ENCODE data around the gene TAS2R41. TPM values are rescaled to one million over a fixed set of nuclear protein-coding genes. Genes with fewer than 3 reads are reported as not detected.

TAS2R41 gene
- total and polyA plus RNA-seq, 2 of the 13 experiments (the other 11 are each of a cell fraction or from before 2014, with no cell fraction given), result not detected

DNA sequence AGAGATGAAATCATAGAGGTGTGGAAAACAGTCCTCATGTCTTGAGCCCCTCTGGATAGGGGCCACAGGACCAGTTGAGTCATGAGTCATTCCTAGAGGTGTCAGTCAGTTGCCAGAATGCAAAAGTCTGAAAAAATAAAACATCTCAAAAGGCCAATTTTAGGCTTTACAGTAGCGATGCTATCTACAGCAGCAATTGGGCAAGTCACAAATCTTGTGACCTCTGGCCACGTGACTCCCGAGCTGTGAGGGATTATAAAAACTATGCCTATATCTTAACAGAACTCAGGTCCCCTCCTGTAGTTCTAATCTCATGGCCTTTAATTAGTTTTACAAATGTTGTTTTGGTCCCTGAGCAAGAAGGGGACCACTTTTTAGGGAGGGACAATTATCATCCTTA is 15.6 kb upstream of the TAS2R41 start:
- no peak overlapping the region for H3K27ac ChIP-seq (ENCODE audit: extremely low read length, insufficient read depth, low read length)
- TF ChIP-seq ZNF788 (CRISPR knock-in tag; IDR thresholded peaks at IDR 0.05; ENCODE audit: borderline replicate concordance) (no peak), RARA (CRISPR knock-in tag; IDR thresholded peaks at IDR 0.05) (no peak), ZNF33A (CRISPR knock-in tag; IDR thresholded peaks at IDR 0.05; ENCODE audit: borderline replicate concordance) (no peak)
- intact Hi-C loops (cut with micrococcal nuclease; ENCODE audit: unreplicated experiment), result no loop called here
- POLR2A ChIA-PET, result no interaction called here
- H4K20me1 ChIP-seq (ENCODE audit: insufficient read depth, low read length), result no peaks in the 10 kb centered on the region
- no peak overlapping the region for H3K4me3 ChIP-seq (replicated peaks in 1 of 3; ENCODE audit: insufficient read depth in 1 of 3, low read depth in 2 of 3, low read length in 3 of 3)
- no peak overlapping the region for H3K9ac ChIP-seq (ENCODE audit: insufficient read depth, low read depth, low read length)
- CTCF ChIA-PET (ENCODE audit: low intra/inter-chr PET ratio, low total read pairs), result no interaction called here
- no peak for ATAC-seq
- DNase-seq (ENCODE audit: low spot score), result no peak
- H3K9me3 ChIP-seq (ENCODE audit: low read length), result no peaks in the 10 kb centered on the region; the same call in 1 of the 2 replicates
- no peaks in the 10 kb centered on the region for H3K4me1 ChIP-seq (ENCODE audit: insufficient read depth, low read length)
- no peaks in the 10 kb centered on the region for H3K27me3 ChIP-seq (ENCODE audit: control insufficient read depth in 1 of 2, insufficient read depth in 2 of 2, low read length in 2 of 2)
- FAIRE-seq, result no peak
- WGBS (ENCODE audit: low lambda C conversion rate), result 9% methylated on average over 3 of the region's 3 CpGs
- H3K79me2 ChIP-seq (ENCODE audit: insufficient read depth, low read length), result no peaks in the 10 kb centered on the region
- no peaks in the 10 kb centered on the region for H3K36me3 ChIP-seq (replicated peaks in 1 of 2; ENCODE audit: control insufficient read depth in 1 of 2, insufficient read depth in 2 of 2, low read length in 2 of 2)
- H3K4me2 ChIP-seq (ENCODE audit: low read depth, low read length), result no peak overlapping the region
- H2AFZ ChIP-seq (ENCODE audit: low read length), result no peak overlapping the region
- BruUV-seq (replicated peaks), result no TSS peak
- in situ Hi-C loops (cut with HindIII; ENCODE audit: extremely low pct_ligation_motif_present, low pct_unique_long_range_greater_than_20kb), result no loop called here

DNA sequence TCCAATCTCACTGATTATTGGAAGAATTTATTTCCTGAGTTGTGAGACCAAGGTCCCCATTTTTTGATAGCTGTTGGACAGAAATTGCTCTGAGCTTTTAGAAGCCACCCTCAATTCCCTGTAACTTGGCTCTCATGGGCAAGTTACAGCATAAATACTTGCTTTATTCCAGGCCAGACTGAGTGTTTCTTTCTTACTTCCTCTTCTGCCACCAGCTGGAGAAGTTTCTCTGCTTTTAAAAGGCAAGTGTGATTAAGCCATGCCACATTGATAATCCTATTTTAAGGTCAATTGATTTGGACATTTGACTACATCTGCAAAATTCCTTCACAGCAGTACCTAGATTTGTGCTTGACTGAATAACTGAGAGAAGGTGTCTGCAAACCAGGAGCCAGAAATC is 14.1 kb upstream of the TAS2R41 start:
- Histone ChIP-seq H3K4me2 (ENCODE audit: low read depth, low read length) (no peak overlapping the region), H3K9ac (ENCODE audit: insufficient read depth, low read depth, low read length) (no peak overlapping the region), H3K79me2 (ENCODE audit: insufficient read depth, low read length) (no peaks in the 10 kb centered on the region), H3K4me1 (ENCODE audit: insufficient read depth, low read length) (no peaks in the 10 kb centered on the region), H3K27ac (ENCODE audit: extremely low read length, insufficient read depth, low read length) (no peak overlapping the region), H3K27me3 (ENCODE audit: control insufficient read depth in 1 of 2, insufficient read depth in 2 of 2, low read length in 2 of 2) (no peaks in the 10 kb centered on the region), H4K20me1 (ENCODE audit: insufficient read depth, low read length) (no peaks in the 10 kb centered on the region), H3K4me3 (replicated peaks in 1 of 3; ENCODE audit: insufficient read depth in 1 of 3, low read depth in 2 of 3, low read length in 3 of 3) (no peak overlapping the region), H3K9me3 (ENCODE audit: low read length) (no peaks in the 10 kb centered on the region; the same call in 1 of the 2 replicates), H3K36me3 (replicated peaks in 1 of 2; ENCODE audit: control insufficient read depth in 1 of 2, insufficient read depth in 2 of 2, low read length in 2 of 2) (no peaks in the 10 kb centered on the region), H2AFZ (ENCODE audit: low read length) (no peak overlapping the region)
- no peak for ATAC-seq
- no TSS peak for BruUV-seq (replicated peaks)
- ChIA-PET POLR2A (no interaction called here), CTCF (ENCODE audit: low intra/inter-chr PET ratio, low total read pairs) (no interaction called here)
- TF ChIP-seq PHF5A (CRISPR knock-in tag; IDR thresholded peaks at IDR 0.05; ENCODE audit: low read depth, unreplicated experiment) (no peak), ZNF121 (CRISPR knock-in tag; IDR thresholded peaks at IDR 0.05) (no peak), ZNF530 (CRISPR knock-in tag; IDR thresholded peaks at IDR 0.05; ENCODE audit: low read depth) (no peak), ISX (CRISPR knock-in tag; conservative IDR thresholded peaks at IDR 0.05) (no peak), MEF2D (CRISPR knock-in tag; IDR thresholded peaks at IDR 0.05) (no peak)
- TF ChIP-seq, protein P1, sequence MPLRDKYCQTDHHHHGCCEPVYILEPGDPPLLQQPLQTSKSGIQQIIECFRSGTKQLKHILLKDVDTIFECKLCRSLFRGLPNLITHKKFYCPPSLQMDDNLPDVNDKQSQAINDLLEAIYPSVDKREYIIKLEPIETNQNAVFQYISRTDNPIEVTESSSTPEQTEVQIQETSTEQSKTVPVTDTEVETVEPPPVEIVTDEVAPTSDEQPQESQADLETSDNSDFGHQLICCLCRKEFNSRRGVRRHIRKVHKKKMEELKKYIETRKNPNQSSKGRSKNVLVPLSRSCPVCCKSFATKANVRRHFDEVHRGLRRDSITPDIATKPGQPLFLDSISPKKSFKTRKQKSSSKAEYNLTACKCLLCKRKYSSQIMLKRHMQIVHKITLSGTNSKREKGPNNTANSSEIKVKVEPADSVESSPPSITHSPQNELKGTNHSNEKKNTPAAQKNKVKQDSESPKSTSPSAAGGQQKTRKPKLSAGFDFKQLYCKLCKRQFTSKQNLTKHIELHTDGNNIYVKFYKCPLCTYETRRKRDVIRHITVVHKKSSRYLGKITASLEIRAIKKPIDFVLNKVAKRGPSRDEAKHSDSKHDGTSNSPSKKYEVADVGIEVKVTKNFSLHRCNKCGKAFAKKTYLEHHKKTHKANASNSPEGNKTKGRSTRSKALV (CRISPR knock-in tag; IDR thresholded peaks at IDR 0.05), result no peak
- in situ Hi-C loops (cut with HindIII; ENCODE audit: extremely low pct_ligation_motif_present, low pct_unique_long_range_greater_than_20kb), result no loop called here
- DNase-seq (ENCODE audit: low spot score), result no peak
- no peak for FAIRE-seq
- intact Hi-C loops (cut with micrococcal nuclease; ENCODE audit: unreplicated experiment), result no loop called here
